PC-9 (cell line): Measurements from ENCODE around the gene TTC28. TPM values are rescaled to one million over a fixed set of nuclear protein-coding genes. Genes with fewer than 3 reads are reported as not detected.

Source experiments
- BruUV-seq: library from RNA; stranded (reverse); fragments of 400-500 nt; replicated peaks from 2 replicates; lab custom pipeline; 2021; lab: Mats Ljungman, UMichigan
- CTCF ChIA-PET: fragments of 300-600 bp; sonication (Branson Sonifier 250); formaldehyde crosslinking; loops from one replicate; lab custom pipeline; 2022; ENCODE audit warnings: antibody characterized with exemption; lab: Charles Lee
- POLR2A ChIA-PET: fragments of 300-600 bp; sonication (Branson Sonifier 250); formaldehyde crosslinking; loops from one replicate; lab custom pipeline; 2022; ENCODE audit warnings: antibody characterized with exemption; ENCODE audit not compliant: unreplicated experiment; lab: Charles Lee
- DNase-seq, 2 experiments: peaks; one replicate each; pipeline versions ENCODE4 v3.0.0 to v3.0.0-alpha.2; 2015 to 2022; ENCODE audit warnings: mixed read lengths in 1 of 2
- H2AFZ ChIP-seq: fragments of 200-600 bp; sonication (generic); 2 replicates; pipeline ENCODE4 v1.8.1; 2017; ENCODE audit warnings: antibody characterized with exemption
- H3F3A ChIP-seq: fragments of 200-600 bp; sonication (generic); 2 replicates; pipeline ENCODE4 v1.8.1; 2017; ENCODE audit warnings: antibody characterized with exemption, mild to moderate bottlenecking, low read depth; ENCODE audit not compliant: insufficient read depth
- H3K27ac ChIP-seq: fragments of 200-600 bp; sonication (generic); 2 replicates; pipeline ENCODE4 v1.6.1; 2016; ENCODE audit warnings: mixed run types
- H3K27me3 ChIP-seq: fragments of 200-600 bp; sonication (generic); 2 replicates; pipeline ENCODE4 v1.6.1; 2016; ENCODE audit warnings: low read depth, mixed run types; ENCODE audit not compliant: insufficient read depth
- H3K36me3 ChIP-seq: fragments of 200-600 bp; sonication (generic); 2 replicates; pipeline ENCODE4 v1.6.1; 2016; ENCODE audit warnings: low read depth, mixed run types
- H3K4me1 ChIP-seq: fragments of 200-600 bp; sonication (generic); replicated peaks from 2 replicates; pipeline ENCODE4 v1.6.1; 2016; ENCODE audit warnings: mixed run types; ENCODE audit not compliant: insufficient read depth
- H3K4me2 ChIP-seq: fragments of 200-600 bp; sonication (generic); 2 replicates; pipeline ENCODE4 v1.6.1; 2017; ENCODE audit warnings: mixed run types
- H3K4me3 ChIP-seq: fragments of 200-600 bp; sonication (generic); 2 replicates; pipeline ENCODE4 v1.6.1; 2016; ENCODE audit warnings: mixed run types
- H3K79me2 ChIP-seq: fragments of 200-600 bp; sonication (generic); 2 replicates; pipeline ENCODE4 v1.6.1; 2017; ENCODE audit warnings: low read depth, mixed run types
- H3K9me2 ChIP-seq: fragments of 200-600 bp; sonication (generic); 2 replicates; pipeline ENCODE4 v1.8.1; 2017; ENCODE audit warnings: mild to moderate bottlenecking; ENCODE audit not compliant: insufficient read depth
- H3K9me3 ChIP-seq: fragments of 200-600 bp; sonication (generic); 2 replicates; pipeline ENCODE4 v1.8.1; 2016; ENCODE audit warnings: low read depth; ENCODE audit not compliant: insufficient read depth
- H4K20me1 ChIP-seq: fragments of 200-600 bp; sonication (generic); 2 replicates; pipeline ENCODE4 v1.8.1; 2017; ENCODE audit not compliant: insufficient read depth
- CTCF ChIP-seq: fragments of 200-600 bp; sonication (generic); conservative IDR thresholded peaks from 2 replicates; pipeline ENCODE4 v1.6.1; 2017; ENCODE audit warnings: mixed run types, antibody characterized with exemption, mild to moderate bottlenecking, moderate library complexity
- EZH2 ChIP-seq: fragments of 200-600 bp; sonication (generic); IDR thresholded peaks from 2 replicates; pipeline ENCODE4 v1.8.0; 2017; ENCODE audit warnings: antibody characterized with exemption, low read depth
- intact Hi-C: fragments of 100-400 bp; cut with micrococcal nuclease; formaldehyde crosslinking; loops from one replicate; pipeline ENCODE4 v1.10.0; 2022; ENCODE audit not compliant: unreplicated experiment
- total RNA-seq: library from RNA; stranded (reverse); gene quantifications from 2 replicates; pipeline ENCODE4 v1.2.3, GENCODE V29; 2021

Gene TTC28
- total RNA-seq, 1 experiment from 2014 or later = 6.7 TPM

GRCh38 chr22:28014211-28015045 is 665.2 kb downstream of the TTC28 start:
- no peaks in the 10 kb centered on the region for H3K79me2 ChIP-seq
- H3K9me3 ChIP-seq = no peaks in the 10 kb centered on the region
- no peaks in the 10 kb centered on the region for H3K9me2 ChIP-seq
- no peak for TF ChIP-seq CTCF
- no peak for TF ChIP-seq EZH2
- H3K4me3 ChIP-seq = no peak overlapping the region
- intact Hi-C loops = no loop called here
- no peaks in the 10 kb centered on the region for H4K20me1 ChIP-seq
- no peak overlapping the region for H2AFZ ChIP-seq
- CTCF ChIA-PET = no interaction called here
- POLR2A ChIA-PET = no interaction called here
- H3K4me2 ChIP-seq = no peak overlapping the region
- no TSS peak for BruUV-seq
- H3F3A ChIP-seq = peaks cover 14% of the 10 kb centered on the region
- no peak for DNase-seq
- H3K36me3 ChIP-seq = no peaks in the 10 kb centered on the region
- H3K27ac ChIP-seq = no peak overlapping the region
- peaks cover 19% of the 10 kb centered on the region for H3K4me1 ChIP-seq
- H3K27me3 ChIP-seq = no peaks in the 10 kb centered on the region

GRCh38 chr22:28013611-28014010 is 666.0 kb downstream of the TTC28 start:
- CTCF ChIA-PET = no interaction called here
- no TSS peak for BruUV-seq
- no peaks in the 10 kb centered on the region for H3K27me3 ChIP-seq

DNA sequence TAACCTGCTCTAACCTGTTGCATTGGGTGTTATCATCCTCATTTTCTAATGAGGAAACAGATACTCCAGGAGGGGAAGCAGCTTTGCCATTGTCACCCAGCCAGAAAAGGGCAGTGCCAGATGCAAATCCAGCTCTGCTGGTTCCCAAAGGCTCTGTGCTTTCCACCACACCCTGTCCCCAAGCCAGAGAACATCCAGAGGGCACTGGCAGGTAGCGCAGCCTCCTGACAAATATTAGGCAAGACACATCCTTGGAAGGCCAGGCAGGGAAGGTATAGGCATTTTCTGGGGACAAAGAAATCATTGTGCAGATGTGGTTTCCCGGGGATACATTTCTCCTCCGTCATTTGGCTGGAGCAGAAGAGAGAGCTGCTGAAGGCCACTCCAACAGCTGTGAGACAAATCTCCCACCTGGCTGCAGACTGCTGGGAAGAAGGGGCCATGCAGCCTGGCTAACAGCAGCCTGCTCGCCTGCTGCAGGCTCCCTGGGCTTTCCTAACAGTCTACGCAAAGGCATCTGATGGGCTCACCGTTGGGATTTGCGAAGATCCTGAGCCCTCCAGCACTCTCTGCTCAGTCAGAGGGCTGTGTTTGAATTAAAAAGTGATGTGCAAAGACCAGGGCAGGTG is 666.7 kb downstream of the TTC28 start:
- peak; percentile 34 to 73 for DNase-seq
- POLR2A ChIA-PET = no interaction called here

More at GRCh38 chr22:28013611-28014010, 666.0 kb downstream of the TTC28 start:
- Histone ChIP-seq H3K36me3 (no peaks in the 10 kb centered on the region), H3K9me3 (no peaks in the 10 kb centered on the region), H3K9me2 (no peaks in the 10 kb centered on the region), H3K4me2 (no peak overlapping the region), H2AFZ (no peak overlapping the region), H3K79me2 (no peaks in the 10 kb centered on the region), H3K27ac (no peak overlapping the region), H4K20me1 (no peaks in the 10 kb centered on the region), H3K4me1 (peaks cover 11% of the 10 kb centered on the region), H3F3A (peaks cover 10% of the 10 kb centered on the region; the same call in 1 of the 2 replicates), H3K4me3 (no peak overlapping the region)
- POLR2A ChIA-PET = no interaction called here
- TF ChIP-seq EZH2 (no peak), CTCF (no peak)
- DNase-seq = no peak
- intact Hi-C loops = no loop called here

More for the DNA sequence above, 666.7 kb downstream of the TTC28 start:
- Histone ChIP-seq H3K36me3 (no peaks in the 10 kb centered on the region), H3F3A (peaks cover 10% of the 10 kb centered on the region; the same call in 1 of the 2 replicates), H3K27ac (no peak overlapping the region), H3K79me2 (no peaks in the 10 kb centered on the region), H3K4me3 (no peak overlapping the region), H2AFZ (no peak overlapping the region), H3K4me1 (peaks cover 11% of the 10 kb centered on the region), H4K20me1 (no peaks in the 10 kb centered on the region), H3K27me3 (no peaks in the 10 kb centered on the region), H3K4me2 (no peak overlapping the region), H3K9me3 (no peaks in the 10 kb centered on the region), H3K9me2 (no peaks in the 10 kb centered on the region)
- intact Hi-C loops = no loop called here
- no TSS peak for BruUV-seq
- CTCF ChIA-PET = no interaction called here
- TF ChIP-seq EZH2 = no peak
- TF ChIP-seq CTCF = no peak
